ENCODE measurements around the gene XRCC4. TPM values are rescaled to one million over a fixed set of nuclear protein-coding genes. Genes with fewer than 3 reads are reported as not detected.
A peak's percentile ranks its signal among the peaks of the same experiment; 100 is the strongest.

XRCC4 gene
- total and polyA plus RNA-seq, 2 of the 13 experiments (the other 11 are each of a cell fraction or from before 2014, with no cell fraction given), result 2.8 to 12.6 TPM

- TF ChIP-seq ZNF441 (CRISPR knock-in tag; IDR thresholded peaks at IDR 0.05; ENCODE audit: borderline replicate concordance), result 0 out of 2 replicates have a peak, but pooled peaks have one; percentile 18
- peak; percentile 57; the same call in 1 of the 2 replicates for TF ChIP-seq ZNF772 (CRISPR knock-in tag; IDR thresholded peaks at IDR 0.05)
- TF ChIP-seq GTF3A (CRISPR knock-in tag; conservative IDR thresholded peaks at IDR 0.05), result no peak
- no peak for TF ChIP-seq PCBP1 (IDR thresholded peaks at IDR 0.05; ENCODE audit: borderline replicate concordance, low read depth, low read length)
- no peak for TF ChIP-seq ZBTB49 (CRISPR knock-in tag; IDR thresholded peaks at IDR 0.05; ENCODE audit: borderline replicate concordance)
- no peak for TF ChIP-seq ZSCAN21 (CRISPR knock-in tag; IDR thresholded peaks at IDR 0.05; ENCODE audit: borderline replicate concordance)
- no peak for TF ChIP-seq ZSCAN22 (CRISPR knock-in tag; IDR thresholded peaks at IDR 0.05)
- 0 out of 2 replicates have a peak, but pooled peaks have one; percentile 77 for TF ChIP-seq ZNF850 (CRISPR knock-in tag; conservative IDR thresholded peaks at IDR 0.05)
- 0 out of 2 replicates have a peak, but pooled peaks have one; percentile 48 for TF ChIP-seq SMAD9 (CRISPR knock-in tag; IDR thresholded peaks at IDR 0.05)
- peak; percentile 52; the same call in 1 of the 2 replicates for TF ChIP-seq POLR2AphosphoS5 (IDR thresholded peaks at IDR 0.05; ENCODE audit: low read depth, low read length)
- no peak for TF ChIP-seq ZNF562 (CRISPR knock-in tag; IDR thresholded peaks at IDR 0.05; ENCODE audit: borderline replicate concordance)
- no peak for TF ChIP-seq ZNF318 (CRISPR knock-in tag; IDR thresholded peaks at IDR 0.05)
- TF ChIP-seq GMEB1 (CRISPR knock-in tag; IDR thresholded peaks at IDR 0.05; ENCODE audit: borderline replicate concordance), result peak; percentile 7; the same call in 1 of the 2 replicates
- TF ChIP-seq ZNF639 (CRISPR knock-in tag; conservative IDR thresholded peaks at IDR 0.05), result 0 out of 2 replicates have a peak, but pooled peaks have one; percentile 2
These were observed 415 bp downstream of the XRCC4 start (continued) for GRCh38 chr5:83077662-83078261.
